IMR-90 (cell line): ENCODE results near the gene MICAL3. TPM values are rescaled to one million over a fixed set of nuclear protein-coding genes. Genes with fewer than 3 reads are reported as not detected.

Experiments used
- ATAC-seq: fragments of 200-7000 bp; cut with Tn5 transposase; 2 replicates; pipeline ENCODE4 v1.9.1; 2020; ENCODE audit warnings: low read depth, mild to moderate bottlenecking, moderate library complexity
- BruUV-seq: library from RNA; stranded (reverse); fragments of 400-500 nt; replicated peaks from 2 replicates; lab custom pipeline; 2021; lab: Mats Ljungman, UMichigan
- CTCF ChIA-PET: fragments of 300-600 bp; formaldehyde crosslinking; extraction: SDS; loops from one replicate; lab custom pipeline; 2021; ENCODE audit warnings: antibody characterized with exemption; lab: Yijun Ruan, JAX
- POLR2A ChIA-PET: fragments of 300-600 bp; sonication (Branson Sonifier 250); formaldehyde crosslinking; loops from one replicate; lab custom pipeline; 2022; ENCODE audit warnings: antibody characterized with exemption; ENCODE audit not compliant: unreplicated experiment; lab: Charles Lee
- DNase-seq: peaks from one replicate; pipeline ENCODE4 v3.0.0; 2013
- H2AFZ ChIP-seq: replicated peaks from 2 replicates; pipeline ENCODE3; 2013; ENCODE audit warnings: low read length, mild to moderate bottlenecking; ENCODE audit not compliant: poor library complexity
- H2AK5ac ChIP-seq: 2 replicates; pipeline ENCODE4 v1.6.1; 2013; ENCODE audit warnings: low read depth, low read length, inconsistent platforms
- H2AK9ac ChIP-seq: replicated peaks from 2 replicates; pipeline ENCODE3; 2013; ENCODE audit warnings: mild to moderate bottlenecking, low read depth, low read length, moderate library complexity; ENCODE audit not compliant: poor library complexity
- H2BK120ac ChIP-seq: 2 replicates; pipeline ENCODE4 v1.6.1; 2013; ENCODE audit warnings: low read depth, low read length, inconsistent platforms
- H2BK15ac ChIP-seq: 3 replicates; pipeline ENCODE4 v1.6.1; 2013; ENCODE audit warnings: low read depth, low read length, inconsistent platforms
- H2BK20ac ChIP-seq: 2 replicates; pipeline ENCODE4 v1.6.1; 2013; ENCODE audit warnings: low read depth, mild to moderate bottlenecking, inconsistent platforms, low read length, moderate library complexity
- H2BK5ac ChIP-seq: 2 replicates; pipeline ENCODE4 v1.6.1; 2013; ENCODE audit warnings: mild to moderate bottlenecking, low read depth, low read length, inconsistent platforms; ENCODE audit not compliant: poor library complexity, severe bottlenecking
- H3K14ac ChIP-seq: replicated peaks from 2 replicates; pipeline ENCODE4 v1.6.1; 2013; ENCODE audit warnings: low read depth, low read length, inconsistent platforms
- H3K18ac ChIP-seq: 2 replicates; pipeline ENCODE4 v1.6.1; 2013; ENCODE audit warnings: low read depth, low read length, control low read depth
- H3K23ac ChIP-seq: 2 replicates; pipeline ENCODE4 v1.6.1; 2013; ENCODE audit warnings: low read depth, low read length, inconsistent platforms
- H3K27ac ChIP-seq: 2 replicates; pipeline ENCODE4 v1.5.1; 2013; ENCODE audit warnings: mild to moderate bottlenecking, control low read depth, low read length; ENCODE audit not compliant: insufficient read depth
- H3K27me3 ChIP-seq: 2 replicates; pipeline ENCODE4 v1.6.1; 2013; ENCODE audit warnings: low read length; ENCODE audit not compliant: control insufficient read depth, insufficient read depth
- H3K36me3 ChIP-seq: 2 replicates; pipeline ENCODE4 v1.6.1; 2013; ENCODE audit warnings: low read length, mixed read lengths; ENCODE audit not compliant: control insufficient read depth, insufficient read depth
- H3K4ac ChIP-seq: 2 replicates; pipeline ENCODE4 v1.6.1; 2013; ENCODE audit warnings: low read depth, low read length, inconsistent platforms
- H3K4me1 ChIP-seq: 2 replicates; pipeline ENCODE4 v1.6.1; 2013; ENCODE audit warnings: low read length, mixed read lengths; ENCODE audit not compliant: control insufficient read depth, insufficient read depth
- H3K4me2 ChIP-seq: 2 replicates; pipeline ENCODE4 v1.6.1; 2013; ENCODE audit warnings: low read depth, mild to moderate bottlenecking, control low read depth, low read length, moderate library complexity
- H3K4me3 ChIP-seq: 2 replicates; pipeline ENCODE4 v1.5.1; 2013; ENCODE audit warnings: low read depth, mild to moderate bottlenecking, control low read depth, low read length, moderate library complexity; ENCODE audit not compliant: insufficient read depth
- H3K56ac ChIP-seq: 2 replicates; pipeline ENCODE4 v1.6.1; 2013; ENCODE audit warnings: low read length, inconsistent platforms; ENCODE audit not compliant: insufficient read depth; ENCODE audit errors: extremely low read depth
- H3K79me1 ChIP-seq, 2 experiments: 2 replicates each; pipeline ENCODE4 v1.6.1; 2013; ENCODE audit warnings: low read length in 2 of 2, inconsistent platforms in 1 of 2, low read depth in 1 of 2
- H3K9ac ChIP-seq: 2 replicates; pipeline ENCODE4 v1.6.1; 2013; ENCODE audit warnings: low read depth, low read length, control low read depth
- H3K9me1 ChIP-seq: 2 replicates; pipeline ENCODE4 v1.6.1; 2013; ENCODE audit warnings: low read length, inconsistent platforms; ENCODE audit not compliant: insufficient read depth
- H3K9me3 ChIP-seq: 2 replicates; pipeline ENCODE4 v1.6.1; 2013; ENCODE audit warnings: low read length; ENCODE audit not compliant: control insufficient read depth, insufficient read depth
- H4K20me1 ChIP-seq: 2 replicates; pipeline ENCODE4 v1.6.1; 2013; ENCODE audit warnings: low read length, inconsistent platforms; ENCODE audit not compliant: insufficient read depth
- H4K5ac ChIP-seq: 2 replicates; pipeline ENCODE4 v1.6.1; 2013; ENCODE audit warnings: mild to moderate bottlenecking, low read depth, low read length, control low read depth
- H4K8ac ChIP-seq, 2 experiments: 2 replicates each; pipeline ENCODE4 v1.6.1; 2013; ENCODE audit warnings: low read depth in 2 of 2, low read length in 2 of 2, control low read depth in 1 of 2, inconsistent platforms in 1 of 2
- H4K91ac ChIP-seq: 2 replicates; pipeline ENCODE4 v1.6.1; 2013; ENCODE audit warnings: low read depth, low read length, inconsistent platforms; ENCODE audit not compliant: insufficient read depth
- BHLHE40 ChIP-seq: fragments of 150-350 bp; IDR thresholded peaks from 2 replicates; pipeline ENCODE4 v1.6.1; 2016; ENCODE audit warnings: mild to moderate bottlenecking, low read depth, low read length
- RAD21 ChIP-seq: IDR thresholded peaks from 2 replicates; pipeline ENCODE4 v1.6.1; 2012; ENCODE audit warnings: low read length, improper control_type of control experiment
- WGBS, 2 experiments: methylation state at CpG; one replicate each; pipeline versions ENCODE4 v1.1.5 to v1.1.7; 2013; ENCODE audit warnings: missing lambda C conversion rate in 2 of 2; ENCODE audit not compliant: insufficient read length in 1 of 2; ENCODE audit errors: extremely low coverage in 2 of 2; 5-methylcytosine and 5-hydroxymethylcytosine counted together
- dilution Hi-C: fragments of 300-500 bp; cut with HindIII; formaldehyde crosslinking; loops from one replicate; pipeline ENCODE4 v1.14.3; 2018; ENCODE audit warnings: low sequenced_read_pairs; ENCODE audit not compliant: unreplicated experiment
- in situ Hi-C: fragments of 300-500 bp; cut with MboI; formaldehyde crosslinking; loops from 3 replicates; pipeline ENCODE4 v1.14.3; 2019; ENCODE audit warnings: low sequenced_read_pairs, inconsistent platforms, mixed read lengths
- intact Hi-C: fragments of 100-400 bp; cut with micrococcal nuclease; formaldehyde crosslinking; loops from 2 replicates; pipeline ENCODE4 v1.10.0; 2022
- polyA plus RNA-seq, 3 experiments: library from polyadenylated mRNA; depleted of rRNA; stranded (reverse); fragments of >200 nt; gene quantifications; 2 replicates each; pipeline ENCODE4 v1.2.3, GENCODE V29; 2012; ENCODE audit warnings: low replicate concordance in 1 of 3
- total RNA-seq: library from RNA; depleted of rRNA; stranded (reverse); fragments of >200 nt; gene quantifications from 2 replicates; pipeline ENCODE4 v1.2.3, GENCODE V29; 2012

MICAL3 gene
- total and polyA plus RNA-seq, 2 of the 4 experiments (the other 2 are of a cell fraction): 17.6 to 26.8 TPM

DNA sequence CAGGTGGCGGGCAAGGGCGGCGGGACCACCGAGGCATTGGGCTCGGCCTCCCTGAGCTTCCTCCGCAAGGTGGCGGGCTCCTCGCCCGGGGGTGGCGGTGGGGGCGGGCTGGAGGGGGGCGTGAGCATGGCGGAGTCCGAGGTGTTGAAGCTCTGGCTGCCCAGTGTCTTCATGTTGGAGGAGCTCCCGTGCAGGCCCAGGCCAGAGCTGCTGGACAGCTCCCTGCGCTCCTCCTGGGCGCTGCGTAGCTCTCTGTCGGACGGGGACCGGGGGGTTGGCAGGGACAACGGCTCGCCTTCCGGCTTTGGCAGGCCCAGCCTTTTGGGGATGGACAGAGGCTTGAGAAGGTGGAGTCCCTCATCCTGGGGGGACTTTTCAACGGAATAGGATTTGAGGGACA is 206.2 kb downstream of the MICAL3 start:
- H3K9ac ChIP-seq: no peak overlapping the region
- intact Hi-C loops (no loop called here), dilution Hi-C loops (no loop called here), in situ Hi-C loops (loop anchor here (25.0 kb wide), 1 partner anchor 731 kb away; the partner anchor contains the start of gene IL17RA)
- no peak overlapping the region for H3K23ac ChIP-seq
- DNase-seq (no peak), ATAC-seq (no peak)
- no peak overlapping the region for H2BK5ac ChIP-seq
- H4K8ac ChIP-seq: no peak overlapping the region
- H3K56ac ChIP-seq: no peak overlapping the region
- H4K5ac ChIP-seq: no peak overlapping the region
- no peak overlapping the region for H2BK15ac ChIP-seq
- H3K4me3 ChIP-seq: no peak overlapping the region
- ChIA-PET POLR2A (no interaction called here), CTCF (no interaction called here)
- no peak overlapping the region for H2AK9ac ChIP-seq
- H2BK120ac ChIP-seq: no peak overlapping the region
- H2AK5ac ChIP-seq: no peak overlapping the region
- H3K36me3 ChIP-seq: peaks cover 45% of the 10 kb centered on the region
- H3K4ac ChIP-seq: no peak overlapping the region
- no peaks in the 10 kb centered on the region; the same call in 1 of the 2 replicates for H4K20me1 ChIP-seq
- 90% methylated on average over 4 of the region's 25 CpGs; no CpG with 5 or more reads in 1 of the 2 experiments for WGBS, 2 experiments
- no peaks in the 10 kb centered on the region for H3K9me1 ChIP-seq
- TF ChIP-seq BHLHE40 (no peak), RAD21 (no peak)
- no peak overlapping the region for H3K4me2 ChIP-seq
- no peak overlapping the region for H3K14ac ChIP-seq
- no peak overlapping the region for H4K91ac ChIP-seq
- no peaks in the 10 kb centered on the region for H3K79me1 ChIP-seq
- H3K4me1 ChIP-seq: no peaks in the 10 kb centered on the region
- no peak overlapping the region for H2BK20ac ChIP-seq
- H3K27me3 ChIP-seq: no peaks in the 10 kb centered on the region
- no TSS peak for BruUV-seq
- H3K9me3 ChIP-seq: no peaks in the 10 kb centered on the region
- no peak overlapping the region for H3K18ac ChIP-seq
- H3K27ac ChIP-seq: no peak overlapping the region
- no peak overlapping the region for H2AFZ ChIP-seq
